ENCODE results near the gene SYVN1. TPM values are rescaled to one million over a fixed set of nuclear protein-coding genes. Genes with fewer than 3 reads are reported as not detected.

SYVN1 gene
- polyA plus RNA-seq, 1 of the 3 experiments (the other 2 are of a cell fraction), result 31.9 TPM

DNA sequence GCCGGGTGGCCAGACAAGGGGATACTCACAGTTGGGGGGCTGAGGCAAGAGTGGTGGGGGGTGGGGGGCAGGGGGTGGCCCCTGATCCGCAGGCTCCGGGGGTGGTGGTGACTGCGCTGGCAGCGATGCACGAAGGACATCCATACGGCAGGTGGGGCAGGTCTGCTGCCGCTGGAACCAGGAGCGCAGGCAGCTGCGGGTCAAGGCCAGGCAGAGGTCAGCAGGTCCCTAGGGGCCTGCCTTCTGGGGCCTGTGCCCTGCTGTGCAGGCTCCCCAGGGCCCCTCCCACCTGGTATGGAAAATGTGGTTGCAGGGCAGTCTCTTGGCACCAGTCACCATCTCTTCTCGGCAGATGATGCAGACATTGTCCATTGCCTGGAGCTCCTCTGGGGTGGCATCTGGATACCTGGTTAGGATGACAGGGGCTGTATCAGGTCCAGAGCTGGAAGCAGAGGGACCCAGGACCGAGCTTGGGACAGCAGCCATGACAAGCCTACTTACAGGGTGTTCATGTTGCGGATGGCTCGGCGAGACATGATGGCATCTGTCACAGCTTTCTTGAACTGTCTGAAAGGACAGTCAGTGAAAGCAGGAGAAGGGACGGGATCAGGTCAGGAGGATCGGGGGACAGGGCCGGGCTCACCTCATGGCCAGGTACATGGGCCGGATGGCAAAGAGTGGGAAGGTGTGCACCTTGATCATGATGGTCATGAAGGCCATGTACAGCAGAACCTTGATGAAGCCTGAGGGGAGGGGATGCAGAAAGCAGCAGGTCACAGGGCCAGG lies 3.5 kb downstream of the SYVN1 start:
- Histone ChIP-seq H3K9ac (no peak overlapping the region), H3K9me3 (no peaks in the 10 kb centered on the region), H3K4me1 (ENCODE audit: control insufficient read depth in 1 of 2, insufficient read depth in 2 of 2, low read depth in 1 of 2, low read length in 1 of 2) (peaks cover 0 to 24% of the 10 kb centered on the region in 2 experiments; a peak in 2 of 4 replicates), H4K20me1 (ENCODE audit: insufficient read depth) (no peaks in the 10 kb centered on the region; the same call in 1 of the 2 replicates), H3F3A (replicated peaks; ENCODE audit: insufficient read depth) (peaks cover 10% of the 10 kb centered on the region), H3K36me3 (replicated peaks in 1 of 2; ENCODE audit: control insufficient read depth in 1 of 2, insufficient read depth in 2 of 2, low read length in 1 of 2) (peaks cover 19 to 63% of the 10 kb centered on the region in 2 experiments), H3K27ac (ENCODE audit: low read depth in 2 of 2, low read length in 1 of 2) (no peak overlapping the region; a peak in 1 of 4 replicates), H2AFZ (ENCODE audit: low read depth) (no peak overlapping the region), H3K9me2 (no peaks in the 10 kb centered on the region), H3K79me2 (ENCODE audit: insufficient read depth) (peaks cover 28% of the 10 kb centered on the region; the same call in 1 of the 2 replicates), H3K4me2 (no peak overlapping the region), H3K27me3 (ENCODE audit: insufficient read depth) (no peaks in the 10 kb centered on the region), H3K4me3 (ENCODE audit: low read depth in 2 of 2, low read length in 1 of 2) (no peak overlapping the region)
- WGBS (ENCODE audit: low lambda C conversion rate), result 95% methylated on average over 13 of the region's 19 CpGs
- no peak for TF ChIP-seq NFIC (IDR thresholded peaks at IDR 0.05; ENCODE audit: borderline replicate concordance)
- TF ChIP-seq TAF1 (IDR thresholded peaks at IDR 0.05; ENCODE audit: borderline replicate concordance, low read depth, low read length), result no peak
- TF ChIP-seq, protein P1, sequence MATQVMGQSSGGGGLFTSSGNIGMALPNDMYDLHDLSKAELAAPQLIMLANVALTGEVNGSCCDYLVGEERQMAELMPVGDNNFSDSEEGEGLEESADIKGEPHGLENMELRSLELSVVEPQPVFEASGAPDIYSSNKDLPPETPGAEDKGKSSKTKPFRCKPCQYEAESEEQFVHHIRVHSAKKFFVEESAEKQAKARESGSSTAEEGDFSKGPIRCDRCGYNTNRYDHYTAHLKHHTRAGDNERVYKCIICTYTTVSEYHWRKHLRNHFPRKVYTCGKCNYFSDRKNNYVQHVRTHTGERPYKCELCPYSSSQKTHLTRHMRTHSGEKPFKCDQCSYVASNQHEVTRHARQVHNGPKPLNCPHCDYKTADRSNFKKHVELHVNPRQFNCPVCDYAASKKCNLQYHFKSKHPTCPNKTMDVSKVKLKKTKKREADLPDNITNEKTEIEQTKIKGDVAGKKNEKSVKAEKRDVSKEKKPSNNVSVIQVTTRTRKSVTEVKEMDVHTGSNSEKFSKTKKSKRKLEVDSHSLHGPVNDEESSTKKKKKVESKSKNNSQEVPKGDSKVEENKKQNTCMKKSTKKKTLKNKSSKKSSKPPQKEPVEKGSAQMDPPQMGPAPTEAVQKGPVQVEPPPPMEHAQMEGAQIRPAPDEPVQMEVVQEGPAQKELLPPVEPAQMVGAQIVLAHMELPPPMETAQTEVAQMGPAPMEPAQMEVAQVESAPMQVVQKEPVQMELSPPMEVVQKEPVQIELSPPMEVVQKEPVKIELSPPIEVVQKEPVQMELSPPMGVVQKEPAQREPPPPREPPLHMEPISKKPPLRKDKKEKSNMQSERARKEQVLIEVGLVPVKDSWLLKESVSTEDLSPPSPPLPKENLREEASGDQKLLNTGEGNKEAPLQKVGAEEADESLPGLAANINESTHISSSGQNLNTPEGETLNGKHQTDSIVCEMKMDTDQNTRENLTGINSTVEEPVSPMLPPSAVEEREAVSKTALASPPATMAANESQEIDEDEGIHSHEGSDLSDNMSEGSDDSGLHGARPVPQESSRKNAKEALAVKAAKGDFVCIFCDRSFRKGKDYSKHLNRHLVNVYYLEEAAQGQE (IDR thresholded peaks at IDR 0.05; ENCODE audit: low read depth, low read length), result no peak
- ChIA-PET CTCF (interaction anchor here (2.4 to 4.3 kb wide), 3 partner anchors 13 to 20 kb away, joined by 6 to 23 read pairs (median 22); partner anchors contain the start of genes TM7SF2 and ZNHIT2), POLR2A (interaction anchor here (1.4 kb wide), 1 partner anchor 9 kb away, joined by 8 read pairs; the partner anchor contains the start of genes FAU and MRPL49)
- DNase-seq, result no peak

- Histone ChIP-seq H3K36me3 (replicated peaks in 1 of 2; ENCODE audit: control insufficient read depth in 1 of 2, insufficient read depth in 2 of 2, low read length in 1 of 2) (peaks cover 19 to 72% of the 10 kb centered on the region in 2 experiments), H3K4me1 (ENCODE audit: control insufficient read depth in 1 of 2, insufficient read depth in 2 of 2, low read depth in 1 of 2, low read length in 1 of 2) (peaks cover 0 to 17% of the 10 kb centered on the region in 2 experiments; a peak in 2 of 4 replicates), H3K27ac (ENCODE audit: low read depth in 2 of 2, low read length in 1 of 2) (no peak overlapping the region), H3K9me2 (no peaks in the 10 kb centered on the region), H4K20me1 (ENCODE audit: insufficient read depth) (no peaks in the 10 kb centered on the region; the same call in 1 of the 2 replicates), H3K79me2 (ENCODE audit: insufficient read depth) (peaks cover 33% of the 10 kb centered on the region; the same call in 1 of the 2 replicates), H3K9me3 (no peaks in the 10 kb centered on the region), H3F3A (replicated peaks; ENCODE audit: insufficient read depth) (peaks cover 10% of the 10 kb centered on the region), H3K9ac (no peak overlapping the region), H3K4me3 (ENCODE audit: low read depth in 2 of 2, low read length in 1 of 2) (no peak overlapping the region), H3K4me2 (no peak overlapping the region), H2AFZ (ENCODE audit: low read depth) (no peak overlapping the region), H3K27me3 (ENCODE audit: insufficient read depth) (no peaks in the 10 kb centered on the region)
- DNase-seq, result no peak
- CTCF ChIA-PET, result interaction anchor here (0.8 to 4.3 kb wide), 5 partner anchors 12 to 386 kb away, joined by 3 to 23 read pairs (median 7); partner anchors contain the start of genes ARL2, RASGRP2, TM7SF2 and ZNHIT2
- 95% methylated on average over 9 of the region's 13 CpGs for WGBS (ENCODE audit: low lambda C conversion rate)
- POLR2A ChIA-PET, result no interaction called here
- no peak for TF ChIP-seq FOSL2 (IDR thresholded peaks at IDR 0.05; ENCODE audit: borderline replicate concordance, low read depth)
- no peak for TF ChIP-seq RAD21 (IDR thresholded peaks at IDR 0.05; ENCODE audit: low read length)
- no peak for TF ChIP-seq MXI1 (IDR thresholded peaks at IDR 0.05; ENCODE audit: low read depth, low read length)
- TF ChIP-seq NFIC (IDR thresholded peaks at IDR 0.05; ENCODE audit: borderline replicate concordance), result no peak
- TF ChIP-seq YY1 (IDR thresholded peaks at IDR 0.05; ENCODE audit: low read depth), result no peak
- TF ChIP-seq, protein P2, sequence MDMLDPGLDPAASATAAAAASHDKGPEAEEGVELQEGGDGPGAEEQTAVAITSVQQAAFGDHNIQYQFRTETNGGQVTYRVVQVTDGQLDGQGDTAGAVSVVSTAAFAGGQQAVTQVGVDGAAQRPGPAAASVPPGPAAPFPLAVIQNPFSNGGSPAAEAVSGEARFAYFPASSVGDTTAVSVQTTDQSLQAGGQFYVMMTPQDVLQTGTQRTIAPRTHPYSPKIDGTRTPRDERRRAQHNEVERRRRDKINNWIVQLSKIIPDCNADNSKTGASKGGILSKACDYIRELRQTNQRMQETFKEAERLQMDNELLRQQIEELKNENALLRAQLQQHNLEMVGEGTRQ (IDR thresholded peaks at IDR 0.05; ENCODE audit: borderline replicate concordance, low read depth, low read length), result no peak
These were observed 4.5 kb downstream of the SYVN1 start for GRCh38 chr11:65129649-65130441.
